Mammary epithelial cell (primary cell): Measurements from ENCODE around the gene TLE2.
"Not testable (repeated sequence)": the region's sequence is repeated elsewhere in the genome, so short reads cannot be mapped to it uniquely, and the experiment has no call there.

Source experiments
- EZH2 ChIP-seq: IDR thresholded peaks from 2 replicates; pipeline ENCODE4 v1.6.1; 2012; ENCODE audit warnings: low read length, inconsistent platforms, borderline replicate concordance
- TF ChIP-seq, protein P1 (sequence below), 2 donors: IDR thresholded peaks in 1 of 2; conservative IDR thresholded peaks in 1 of 2; 2 replicates each; pipeline ENCODE4 v1.5.1; 2011 to 2012; ENCODE audit warnings: inconsistent platforms in 2 of 2, low read length in 2 of 2, mild to moderate bottlenecking in 2 of 2, control low read depth in 1 of 2, low read depth in 1 of 2; ENCODE audit not compliant: insufficient read depth in 1 of 2; ENCODE audit errors: extremely low read depth in 1 of 2

DNA sequence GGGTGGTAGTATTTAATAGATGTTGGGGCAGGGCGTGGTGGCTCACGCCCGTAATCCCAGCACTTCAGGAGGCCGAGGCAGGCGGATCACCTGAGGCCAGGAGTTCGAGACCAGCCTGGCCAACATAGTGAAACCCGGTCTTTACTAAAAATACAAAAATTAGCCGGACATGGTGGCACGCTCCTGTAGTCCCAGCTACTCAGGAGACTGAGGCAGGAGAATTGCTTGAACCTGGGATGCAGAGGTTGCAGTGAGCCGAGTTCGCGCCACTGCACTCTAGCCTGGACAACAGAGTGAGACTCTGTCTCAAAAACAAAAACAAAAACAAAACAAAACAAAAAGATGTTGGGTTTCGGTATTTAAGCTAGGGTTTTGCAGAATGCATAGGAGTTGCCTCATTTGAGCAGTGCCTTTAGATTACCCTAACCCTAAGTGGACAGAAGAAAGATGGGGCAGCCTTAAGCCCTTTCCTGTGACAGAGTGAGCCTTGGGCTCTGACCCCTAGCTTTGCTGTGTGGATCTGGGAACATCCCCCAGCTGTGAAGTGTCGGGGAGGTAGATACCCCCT lies 8.0 kb upstream of the TLE2 start:
- TF ChIP-seq, protein P1, sequence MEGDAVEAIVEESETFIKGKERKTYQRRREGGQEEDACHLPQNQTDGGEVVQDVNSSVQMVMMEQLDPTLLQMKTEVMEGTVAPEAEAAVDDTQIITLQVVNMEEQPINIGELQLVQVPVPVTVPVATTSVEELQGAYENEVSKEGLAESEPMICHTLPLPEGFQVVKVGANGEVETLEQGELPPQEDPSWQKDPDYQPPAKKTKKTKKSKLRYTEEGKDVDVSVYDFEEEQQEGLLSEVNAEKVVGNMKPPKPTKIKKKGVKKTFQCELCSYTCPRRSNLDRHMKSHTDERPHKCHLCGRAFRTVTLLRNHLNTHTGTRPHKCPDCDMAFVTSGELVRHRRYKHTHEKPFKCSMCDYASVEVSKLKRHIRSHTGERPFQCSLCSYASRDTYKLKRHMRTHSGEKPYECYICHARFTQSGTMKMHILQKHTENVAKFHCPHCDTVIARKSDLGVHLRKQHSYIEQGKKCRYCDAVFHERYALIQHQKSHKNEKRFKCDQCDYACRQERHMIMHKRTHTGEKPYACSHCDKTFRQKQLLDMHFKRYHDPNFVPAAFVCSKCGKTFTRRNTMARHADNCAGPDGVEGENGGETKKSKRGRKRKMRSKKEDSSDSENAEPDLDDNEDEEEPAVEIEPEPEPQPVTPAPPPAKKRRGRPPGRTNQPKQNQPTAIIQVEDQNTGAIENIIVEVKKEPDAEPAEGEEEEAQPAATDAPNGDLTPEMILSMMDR (conservative IDR thresholded peaks at IDR 0.05 in 1 of 2, IDR thresholded peaks at IDR 0.05 in 1 of 2; ENCODE audit: extremely low read depth in 1 of 2, insufficient read depth in 1 of 2, low read depth in 1 of 2, low read length in 2 of 2): not testable (repeated sequence)
- TF ChIP-seq EZH2: not testable (repeated sequence)
